DOHH2 (cell line): Measurements from ENCODE around the gene EEF2.

Experiments
- CTCF ChIP-seq: fragments of 200-600 bp; sonication (generic); IDR thresholded peaks from one replicate; pipeline ENCODE4 v1.5.1; 2014; ENCODE audit warnings: antibody characterized with exemption, mild to moderate bottlenecking, low read depth, low read length; ENCODE audit not compliant: poor library complexity, severe bottlenecking
- EZH2phosphoT487 ChIP-seq: fragments of 200-600 bp; sonication (generic); IDR thresholded peaks from 2 replicates; pipeline ENCODE4 v1.6.1; 2017; ENCODE audit warnings: borderline replicate concordance, mild to moderate bottlenecking, antibody characterized with exemption, low read length, moderate library complexity, mixed read lengths

GRCh38 chr19:4009990-4010807 lies 24.9 kb upstream of the EEF2 start:
- TF ChIP-seq CTCF (no peak), EZH2phosphoT487 (no peak)
